Left kidney (tissue), 8 donors: ENCODE results near the gene OR6B2. TPM values are rescaled to one million over a fixed set of nuclear protein-coding genes. Genes with fewer than 3 reads are reported as not detected.
"Not testable (repeated sequence)": the region's sequence is repeated elsewhere in the genome, so short reads cannot be mapped to it uniquely, and the experiment has no call there.

Source experiments
- DNase-seq: peaks from one replicate; pipeline ENCODE4 v3.0.0-alpha.2; 2013
- long read RNA-seq, 8 donors: transcript quantifications; one replicate each; lab custom pipeline, GENCODE V29; 2026
- polyA plus RNA-seq: library from polyadenylated mRNA; unstranded; fragments of 120-200 nt; gene quantifications from one replicate; pipeline ENCODE4 v1.2.1, GENCODE V29; 2013; ENCODE audit not compliant: insufficient read length

OR6B2 gene
- not detected for polyA plus RNA-seq
- long read RNA-seq, donor 1 = 0 reads
- long read RNA-seq, donor 2 = 0 reads
- long read RNA-seq, donor 3 = 0 reads
- long read RNA-seq, donor 4 = 0 reads
- long read RNA-seq, donor 5 = 0 reads
- long read RNA-seq, donor 6 = 0 reads
- long read RNA-seq, donor 7, partial matches to known transcripts = 0 of 1 reads
- long read RNA-seq, donor 7, other reads (novel, unspliced or antisense) = 0 of 1 reads
- long read RNA-seq, donor 8 = 0 reads

DNA sequence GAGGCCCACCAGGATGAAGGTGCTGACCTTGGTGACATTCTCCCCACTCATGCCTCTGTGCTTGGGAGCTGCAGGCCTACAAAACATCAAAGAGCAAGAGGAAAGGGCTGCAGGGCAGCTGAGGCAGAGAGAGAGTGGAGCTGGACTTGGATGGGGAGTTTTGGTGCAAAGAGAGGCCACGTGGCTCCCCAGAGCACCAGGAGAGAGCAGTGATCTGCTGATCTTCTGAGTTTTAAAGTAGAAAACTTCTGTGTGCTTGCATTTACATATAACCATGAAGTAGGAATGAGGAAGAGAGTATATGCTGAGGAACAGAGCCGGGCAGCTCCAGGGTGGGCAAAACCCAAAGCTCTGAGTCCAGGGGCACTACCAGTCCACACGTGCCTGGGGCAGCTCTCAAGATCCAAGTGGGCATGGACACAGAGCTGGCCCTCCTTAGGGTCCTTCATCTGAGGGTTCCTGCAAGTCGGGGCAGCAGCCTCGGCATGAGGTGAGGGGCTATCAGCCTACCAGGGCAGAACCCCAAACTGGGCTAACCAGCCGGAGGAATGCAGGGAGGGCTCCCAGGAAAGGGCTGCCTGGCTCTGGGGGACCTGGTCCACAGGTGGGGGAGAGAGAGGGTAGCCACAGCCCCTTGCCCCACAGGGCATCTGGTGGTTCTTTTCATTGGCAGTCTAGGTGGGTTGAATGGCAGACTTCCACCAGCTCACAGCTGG is at the start of gene OR6B2:
Gene OR6B2, minus strand, starts transcription at position 51 of the 716 bp plus-strand sequence. Its CDS starts 0 bp downstream, at position 51.
- DNase-seq = no peak

DNA sequence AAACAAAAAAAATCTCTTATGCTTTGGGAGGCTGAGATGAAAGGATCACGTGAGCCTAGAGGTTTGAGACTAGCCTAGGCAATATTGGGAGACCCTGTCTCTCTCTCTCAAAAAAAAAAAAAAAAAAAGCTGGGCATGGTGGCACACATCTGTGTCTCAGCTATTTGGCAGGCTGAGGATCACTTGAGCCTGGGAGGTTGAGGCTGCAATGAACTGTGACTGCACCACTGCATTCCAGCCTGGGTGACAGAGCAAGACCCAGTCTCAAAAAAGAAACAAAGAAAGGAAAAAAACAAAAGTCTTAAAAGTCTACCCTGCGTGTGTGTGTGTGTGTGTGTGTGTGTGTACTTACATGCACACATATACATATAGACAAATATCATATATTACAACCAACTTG is 48.4 kb upstream of the OR6B2 start:
- DNase-seq = no peak

DNA sequence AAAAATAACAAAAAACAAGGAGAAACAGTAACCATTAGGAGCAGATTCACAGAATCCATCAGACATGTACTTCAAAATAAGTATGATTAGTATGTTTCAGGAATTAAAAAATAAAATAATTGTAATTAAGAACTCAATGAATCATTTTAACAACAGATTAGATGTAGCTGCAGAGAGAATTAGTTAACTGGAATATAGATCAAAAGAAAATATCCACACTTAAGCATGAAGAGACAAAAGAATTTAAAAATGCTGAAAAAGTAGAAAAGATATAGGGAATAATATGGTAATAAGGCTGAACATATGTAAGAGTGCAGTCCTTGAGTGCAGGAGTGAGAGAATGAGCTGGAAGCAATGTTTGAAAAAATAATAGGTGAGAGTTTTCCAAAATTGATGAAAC is 47.2 kb upstream of the OR6B2 start:
- DNase-seq = no peak

DNA sequence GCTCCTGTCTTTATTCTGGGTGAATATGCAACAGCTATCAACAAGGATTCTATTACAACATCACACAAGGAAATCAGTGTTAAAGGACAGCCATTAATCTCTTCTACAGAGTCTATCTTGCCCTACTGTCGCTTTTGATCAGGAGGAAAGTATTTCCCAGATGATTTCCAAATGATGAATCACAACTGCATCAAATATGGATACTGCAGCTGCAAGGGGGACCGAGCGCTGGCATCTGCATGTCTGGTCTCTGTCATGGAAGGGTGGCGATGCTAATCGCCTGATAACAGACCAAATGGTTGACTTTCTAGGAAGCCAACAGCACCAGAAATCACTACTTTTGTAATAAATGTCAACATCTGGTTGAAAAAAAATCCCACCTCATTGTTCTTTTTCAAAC is 44.3 kb upstream of the OR6B2 start:
- DNase-seq = no peak

DNA sequence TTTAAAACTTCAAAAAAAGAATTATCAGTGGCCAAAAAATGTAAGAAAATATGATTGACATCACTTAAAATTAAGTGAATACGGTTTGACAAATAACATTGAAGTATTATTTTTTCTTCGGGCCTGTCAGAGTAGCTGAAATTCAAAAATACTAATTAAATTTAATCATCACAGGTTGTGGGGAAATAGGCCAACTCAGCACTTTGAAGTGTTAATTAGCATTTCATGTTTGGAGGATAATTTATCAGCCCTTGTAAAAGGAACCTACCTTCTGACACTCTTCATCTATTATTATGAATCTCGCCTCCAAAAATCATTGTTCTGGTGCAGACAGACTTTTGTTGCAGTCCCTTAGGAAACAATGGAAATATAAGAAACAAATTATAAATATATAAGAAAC is 40.7 kb upstream of the OR6B2 start:
- no peak for DNase-seq

DNA sequence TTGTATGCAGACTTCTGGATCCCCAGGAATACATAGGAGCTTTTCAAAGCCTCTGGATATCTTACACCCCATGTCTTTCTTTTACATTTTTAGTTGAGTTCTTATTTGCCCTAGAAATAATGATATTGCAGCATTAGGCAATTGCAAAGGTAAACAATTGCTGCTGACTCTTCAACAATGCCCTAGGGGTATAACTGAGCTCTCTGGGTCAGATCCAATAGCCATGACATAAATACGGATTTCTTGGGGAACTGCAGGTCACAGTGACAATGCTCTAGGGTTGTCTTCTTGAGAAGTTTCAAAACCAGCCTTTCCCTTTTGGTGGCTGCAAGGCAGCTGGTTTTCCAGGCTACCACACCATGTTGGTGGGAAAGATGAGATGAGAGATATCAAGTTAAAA is 39.6 kb upstream of the OR6B2 start:
- no peak for DNase-seq

DNA sequence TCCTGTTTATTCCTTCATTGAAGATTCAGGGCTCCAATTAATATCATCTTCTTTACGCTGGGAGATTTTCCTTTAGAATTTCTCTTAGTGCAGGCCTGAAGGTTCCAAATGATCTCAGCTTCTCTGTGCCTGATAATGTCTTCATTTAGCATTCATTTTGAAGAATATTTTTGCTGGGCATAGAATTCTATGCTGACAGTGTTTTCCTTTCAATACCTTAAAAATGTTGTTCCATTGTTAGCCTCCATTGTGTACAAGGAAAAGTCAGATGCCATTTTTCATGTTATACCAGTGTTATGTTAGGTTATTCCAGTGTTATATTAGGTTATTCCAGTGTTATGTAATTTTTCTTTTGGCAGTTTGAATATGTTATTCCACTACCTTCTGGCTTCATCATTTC is 38.0 kb upstream of the OR6B2 start:
- DNase-seq = no peak

DNA sequence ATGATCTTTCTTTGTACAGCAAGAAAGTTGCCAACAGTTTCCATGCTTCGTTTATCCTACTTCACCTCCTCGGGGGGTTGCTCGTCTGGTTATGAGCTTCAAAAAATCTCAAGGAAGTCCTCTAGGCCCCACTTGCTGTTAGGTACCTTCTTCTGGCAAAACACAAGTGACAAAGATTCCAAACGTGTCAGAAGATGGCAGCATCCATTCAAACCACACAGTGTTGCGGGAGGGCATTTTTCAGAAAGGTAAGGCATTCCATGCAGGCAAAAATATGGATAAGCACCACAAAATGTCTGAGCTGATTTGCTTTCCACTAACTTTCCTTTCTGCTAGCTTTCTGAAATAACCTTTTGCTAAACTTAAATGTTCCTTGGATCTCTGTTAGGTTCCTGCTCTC is 36.3 kb upstream of the OR6B2 start:
- DNase-seq = no peak

DNA sequence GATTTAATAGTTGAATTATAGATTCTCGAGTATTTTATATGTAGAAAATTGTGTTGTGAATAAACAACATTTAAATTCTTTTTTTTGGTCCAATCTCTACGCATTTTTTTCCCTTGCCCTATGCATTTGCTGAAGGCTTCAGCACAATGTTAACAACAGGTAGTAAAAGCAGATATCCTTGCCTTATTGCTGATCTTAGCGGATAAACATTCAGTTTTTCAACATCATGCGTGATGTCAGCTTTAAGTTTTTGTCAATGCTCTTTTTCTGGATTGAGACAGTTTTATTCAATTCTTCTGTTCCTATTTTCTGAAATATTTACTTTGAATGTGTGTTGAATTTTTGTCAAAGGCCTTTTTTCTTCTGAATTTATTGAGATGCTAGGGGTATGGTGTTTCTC is 34.7 kb upstream of the OR6B2 start:
- no peak for DNase-seq

DNA sequence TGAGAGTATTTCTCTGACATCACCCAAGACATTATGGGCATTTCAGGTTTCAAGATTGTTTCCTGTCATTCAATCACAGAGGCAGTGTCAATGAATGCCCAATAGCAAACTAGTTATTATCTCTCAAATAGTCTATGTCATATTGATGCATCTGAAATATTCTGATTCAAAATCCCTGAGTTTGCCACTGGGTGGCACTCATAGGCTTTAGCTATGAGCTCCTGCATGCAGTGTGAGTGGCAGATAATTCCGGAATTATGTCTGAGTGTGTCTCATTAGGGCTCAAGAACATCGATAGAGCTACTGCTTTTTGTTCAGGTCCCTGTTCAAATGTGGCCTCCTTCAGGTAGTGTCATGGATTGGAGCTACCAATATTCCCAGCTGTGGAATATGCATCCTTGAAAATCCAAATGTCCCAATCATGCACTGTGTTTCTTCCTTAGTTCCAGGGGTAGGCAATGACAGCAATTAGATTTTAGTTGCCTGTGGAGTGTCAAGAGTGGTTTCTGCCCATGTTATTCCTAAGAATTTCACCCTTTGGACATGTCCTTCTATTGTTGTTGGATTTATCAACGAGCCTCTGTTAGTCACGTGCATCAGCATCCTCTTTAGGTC is 30.9 kb upstream of the OR6B2 start:
- DNase-seq = peak; percentile 31

DNA sequence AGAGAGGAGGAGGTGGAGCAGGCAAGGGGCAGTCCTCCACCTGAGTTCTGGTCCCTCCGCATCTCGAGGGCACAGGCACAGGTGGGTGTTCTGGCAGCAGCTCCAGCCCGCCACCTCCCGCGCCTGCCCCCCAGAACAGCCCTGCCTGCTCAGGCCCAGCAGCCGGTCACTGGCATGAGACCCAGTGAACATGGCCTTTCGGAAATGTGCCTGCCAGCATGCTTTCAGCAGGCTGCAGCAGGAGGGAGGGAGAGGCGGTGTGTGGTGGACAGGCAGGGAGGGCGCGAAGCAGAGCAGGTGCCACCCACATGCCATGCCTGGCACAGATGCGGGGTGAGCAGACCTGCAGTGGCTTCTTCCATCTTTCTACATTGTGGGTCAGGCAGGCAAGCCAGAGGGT is 26.4 kb upstream of the OR6B2 start:
- DNase-seq = no peak

DNA sequence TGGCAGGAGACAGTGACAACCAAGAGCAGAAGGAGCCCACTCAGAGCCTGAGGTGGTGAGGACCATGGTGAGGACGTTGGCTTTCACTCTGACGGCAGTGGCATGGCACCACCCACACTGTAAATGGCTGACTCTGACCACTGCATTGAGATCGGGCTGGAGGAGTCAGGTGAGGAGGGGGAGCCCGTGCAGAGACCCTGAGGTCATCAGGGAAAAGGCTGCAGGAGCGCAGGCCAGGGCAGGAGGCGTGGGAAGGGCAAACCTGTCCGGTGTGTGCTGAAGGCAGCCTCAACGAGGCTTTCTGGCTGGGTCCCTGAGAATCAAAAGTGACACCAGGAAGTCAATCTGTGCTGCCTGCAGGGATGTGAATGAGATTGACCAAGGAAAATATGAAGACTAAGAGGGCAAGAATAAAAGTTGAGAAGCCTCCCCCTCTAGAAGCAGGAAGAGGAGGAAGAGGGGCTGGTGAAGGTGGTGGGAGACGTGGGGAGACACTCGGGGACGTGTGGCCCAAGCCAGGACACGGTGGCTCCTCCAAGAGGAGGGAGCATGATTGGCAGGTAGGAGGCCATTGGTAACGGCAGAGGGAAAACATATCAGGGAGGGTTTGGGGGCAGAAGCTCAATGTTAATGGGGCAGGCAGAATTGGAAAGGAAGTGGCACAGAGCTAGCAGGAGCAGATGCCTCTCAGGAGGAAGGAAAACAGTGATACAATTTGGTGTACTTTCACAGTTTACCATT is 25.1 kb upstream of the OR6B2 start:
- no peak for DNase-seq

DNA sequence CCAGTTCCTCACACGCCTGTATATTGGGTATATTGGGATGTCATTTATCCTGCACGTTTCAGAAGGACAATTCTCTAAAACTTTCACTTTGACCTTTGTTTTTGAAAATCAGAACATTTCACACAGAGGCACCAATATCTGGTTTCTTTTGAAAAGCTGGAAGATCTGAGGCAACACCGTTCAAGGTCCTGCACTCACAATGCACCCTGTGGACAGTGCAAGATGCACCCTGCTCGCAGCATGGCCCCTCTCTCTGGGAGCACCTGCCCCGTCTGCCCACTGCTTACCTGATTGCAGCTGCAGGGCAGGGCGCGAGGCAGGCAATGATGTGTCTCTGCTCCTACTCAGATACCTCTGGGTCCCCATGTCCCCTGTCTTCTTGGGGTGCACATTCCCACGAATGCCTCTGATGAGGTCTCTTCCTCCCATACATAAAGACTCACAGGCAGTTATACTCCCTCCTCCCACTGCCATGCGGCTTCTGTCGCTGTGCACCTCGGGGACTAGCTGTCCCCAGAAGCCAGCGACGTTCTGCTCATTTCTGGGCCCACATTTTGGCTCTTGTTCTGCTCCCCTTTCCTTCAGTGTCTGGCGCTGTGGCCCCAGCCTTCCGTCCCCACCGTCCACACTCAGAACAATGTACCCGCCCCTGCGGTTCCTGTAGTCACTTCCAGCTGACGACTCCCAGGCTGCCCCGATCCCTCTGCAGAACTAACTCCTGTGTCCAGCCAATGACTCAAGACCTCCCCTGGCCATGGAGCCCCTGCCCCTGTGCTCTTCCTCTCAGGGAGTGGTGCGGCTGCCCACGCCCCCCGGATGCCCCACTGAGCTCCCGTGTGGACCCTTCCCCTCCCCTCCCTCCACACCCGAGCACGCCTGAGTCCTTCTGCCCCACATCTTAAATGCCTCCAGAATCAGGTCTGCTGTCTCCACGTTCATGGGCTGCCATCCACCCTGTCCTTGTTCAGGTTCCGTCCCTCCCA is 23.2 kb upstream of the OR6B2 start, which contains the start of gene OR6B3:
Gene OR6B3, minus strand, starts transcription at position 349 of the 983 bp plus-strand sequence.
- DNase-seq = no peak

DNA sequence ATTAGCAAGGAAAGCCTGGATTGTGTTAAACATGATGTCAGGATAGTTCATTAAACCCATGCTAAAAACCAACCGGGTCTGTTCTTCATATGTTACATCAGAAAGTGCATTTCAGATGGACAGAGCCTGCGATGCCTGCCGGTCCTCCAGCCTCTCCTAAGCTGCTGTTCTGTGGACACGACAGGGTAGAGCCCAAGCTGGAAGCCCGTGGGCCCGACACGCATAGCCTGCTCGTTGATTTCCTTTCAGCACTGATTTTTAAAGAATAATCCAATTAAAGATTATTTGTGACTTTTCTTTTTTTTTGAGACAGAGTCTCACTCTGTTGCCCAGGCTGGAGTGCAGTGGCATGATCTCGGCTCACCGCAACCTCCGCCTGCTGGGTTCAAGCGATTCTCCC is 22.3 kb upstream of the OR6B2 start:
- DNase-seq = no peak

DNA sequence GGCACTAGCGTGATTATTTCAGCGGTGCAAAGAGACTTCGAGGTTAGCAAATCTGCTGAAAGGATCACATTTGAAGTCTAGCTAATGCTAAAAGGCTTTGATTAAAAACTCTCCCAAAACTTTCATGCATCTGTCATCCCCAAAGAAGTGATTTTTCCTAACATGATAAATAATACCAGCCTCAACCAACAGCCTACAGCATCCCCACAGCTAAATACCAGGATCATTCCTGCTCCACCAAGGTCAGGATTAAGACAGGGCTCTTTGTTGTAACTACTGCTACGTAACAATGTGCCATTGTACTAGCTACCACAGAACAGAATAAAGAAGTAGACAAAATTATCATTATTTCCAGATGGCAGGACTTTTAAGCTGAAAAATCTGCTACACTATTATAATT is 21.5 kb upstream of the OR6B2 start:
- no peak for DNase-seq

DNA sequence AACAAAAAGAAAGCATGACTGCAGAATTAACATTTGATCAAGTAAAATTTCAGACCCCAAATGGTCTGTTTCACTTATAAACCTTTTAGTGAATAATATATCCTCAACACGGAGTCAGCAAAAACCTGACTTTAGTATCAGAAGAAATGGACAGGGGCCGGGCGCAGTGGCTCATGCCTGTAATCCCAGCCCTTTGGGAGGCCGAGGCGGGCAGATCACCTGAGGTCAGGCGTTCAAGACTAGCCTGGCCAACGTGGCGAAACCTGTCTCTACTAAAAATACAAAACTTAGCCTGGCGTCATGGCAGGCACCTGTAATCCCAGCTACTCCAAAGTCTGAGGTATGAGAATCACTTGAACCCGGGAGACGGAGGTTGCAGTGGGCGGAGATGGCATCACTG is 20.0 kb upstream of the OR6B2 start:
- DNase-seq = no peak

DNA sequence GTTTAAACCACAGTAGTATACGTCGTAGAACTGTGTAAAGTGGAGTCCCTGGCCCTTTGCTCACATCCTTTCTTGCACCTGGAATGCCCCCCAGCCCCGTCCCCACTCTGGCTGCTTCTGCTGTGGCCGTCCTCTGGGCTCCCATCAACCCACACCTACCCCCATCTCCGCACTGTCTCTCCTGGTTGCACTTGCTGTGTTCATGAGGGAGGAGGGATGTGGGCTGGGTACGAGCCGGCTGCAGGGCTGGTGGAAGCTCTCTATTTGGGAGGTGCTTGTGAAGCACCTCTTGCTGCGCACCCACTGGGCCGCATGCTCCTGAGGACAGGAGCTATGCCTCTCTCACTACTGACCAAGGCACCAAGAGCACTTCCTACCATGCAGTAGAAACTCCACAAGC is 18.0 kb upstream of the OR6B2 start:
- no peak for DNase-seq

DNA sequence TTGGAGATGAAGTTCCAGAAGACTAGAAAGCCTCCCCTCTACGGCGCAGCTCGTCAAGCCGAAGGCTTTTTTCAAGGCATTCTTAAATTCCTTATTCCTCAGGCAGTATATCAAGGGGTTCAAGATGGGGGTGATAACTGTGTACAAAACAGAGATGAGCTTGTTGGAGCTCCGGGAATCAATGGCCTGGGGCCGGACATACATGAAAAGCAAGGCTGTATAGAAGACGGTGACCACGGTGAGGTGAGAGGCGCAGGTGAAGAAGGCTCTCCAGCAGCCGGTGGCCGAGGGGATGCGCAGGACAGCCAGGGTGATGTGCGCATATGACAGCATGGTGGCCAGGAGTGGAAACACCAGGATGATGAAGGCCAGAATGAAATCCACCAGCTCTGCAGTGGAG is 14.9 kb upstream of the OR6B2 start:
- DNase-seq = no peak

DNA sequence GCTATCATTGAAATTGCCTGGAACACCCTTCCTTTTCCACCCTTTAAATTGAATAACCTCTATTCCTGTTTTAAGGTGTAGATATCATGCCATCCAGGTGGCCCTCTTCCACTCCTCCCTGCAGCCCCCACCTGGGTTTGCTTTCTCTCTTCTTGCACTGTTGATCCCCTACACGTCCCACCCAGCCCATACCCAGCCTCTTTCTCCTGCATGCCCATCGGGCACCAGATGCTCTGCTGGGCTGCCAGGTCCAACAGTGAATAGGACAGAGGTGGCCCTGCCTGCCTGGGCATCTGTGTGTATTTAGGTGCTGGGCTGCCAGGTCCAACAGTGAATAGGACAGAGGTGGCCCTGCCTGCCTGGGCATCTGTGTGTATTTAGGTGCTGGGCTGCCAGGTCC is 13.9 kb upstream of the OR6B2 start:
- DNase-seq = not testable (repeated sequence)

DNA sequence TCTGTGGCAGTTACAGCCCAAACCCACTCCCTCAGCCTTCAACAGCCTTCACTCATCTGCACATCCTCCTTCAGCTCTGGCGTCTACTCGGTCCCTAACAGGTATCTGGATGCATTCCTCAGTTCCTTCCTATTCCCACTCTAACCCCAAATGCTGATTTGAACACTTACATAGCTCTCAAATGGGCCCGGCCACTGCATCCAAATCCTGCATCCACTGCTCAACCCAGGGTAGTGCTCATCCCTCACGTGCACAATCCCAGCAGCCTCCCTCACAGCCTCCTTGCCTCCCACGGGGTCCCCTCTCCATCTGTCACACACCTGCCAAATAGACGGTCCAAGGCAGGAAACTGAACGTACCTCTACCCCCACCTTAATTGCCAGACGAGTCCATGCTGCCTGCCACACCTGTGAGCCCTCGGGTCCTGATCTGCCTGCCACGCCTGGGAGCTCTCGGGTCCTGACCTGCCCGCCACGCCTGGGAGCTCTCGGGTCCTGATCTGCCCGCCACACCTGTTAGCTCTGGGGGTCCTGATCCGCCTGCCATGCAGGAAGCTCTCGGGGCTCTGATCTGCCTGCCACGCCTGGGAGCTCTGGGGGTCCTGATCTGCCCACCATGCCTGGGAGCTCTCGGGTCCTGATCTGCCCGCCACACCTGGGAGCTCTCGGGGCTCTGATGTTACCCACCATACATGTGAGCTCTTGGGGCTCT is 13.2 kb upstream of the OR6B2 start:
- DNase-seq = no peak

DNA sequence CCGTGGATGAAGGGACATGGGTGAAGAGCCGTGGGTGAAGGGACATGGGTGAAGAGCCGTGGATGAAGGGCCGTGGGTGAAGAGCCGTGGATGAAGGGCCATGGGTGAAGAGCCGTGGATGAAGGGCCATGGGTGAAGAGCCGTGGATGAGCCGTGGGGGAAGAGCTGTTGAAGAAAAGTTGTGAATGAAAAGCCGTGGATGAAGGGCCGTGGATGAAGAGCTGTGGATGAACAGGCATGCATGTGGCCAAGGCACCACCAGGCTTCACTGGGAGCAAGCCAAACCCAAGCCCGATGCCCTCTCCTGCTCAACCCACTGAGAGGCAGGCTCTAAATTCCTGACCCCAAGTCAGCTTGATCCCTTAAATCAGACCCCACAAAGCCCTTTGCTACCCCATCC is 12.5 kb upstream of the OR6B2 start:
- DNase-seq = no peak
